IMR-90 (cell line): ENCODE measurements around the gene ANKRD44. TPM values are rescaled to one million over a fixed set of nuclear protein-coding genes. Genes with fewer than 3 reads are reported as not detected.

ENCODE experiments used
- ATAC-seq: fragments of 200-7000 bp; cut with Tn5 transposase; 2 replicates; pipeline ENCODE4 v1.9.1; 2020; ENCODE audit warnings: low read depth, mild to moderate bottlenecking, moderate library complexity
- BruUV-seq: library from RNA; stranded (reverse); fragments of 400-500 nt; replicated peaks from 2 replicates; lab custom pipeline; 2021; lab: Mats Ljungman, UMichigan
- CTCF ChIA-PET: fragments of 300-600 bp; formaldehyde crosslinking; extraction: SDS; loops from one replicate; lab custom pipeline; 2021; ENCODE audit warnings: antibody characterized with exemption; lab: Yijun Ruan, JAX
- POLR2A ChIA-PET: fragments of 300-600 bp; sonication (Branson Sonifier 250); formaldehyde crosslinking; loops from one replicate; lab custom pipeline; 2022; ENCODE audit warnings: antibody characterized with exemption; ENCODE audit not compliant: unreplicated experiment; lab: Charles Lee
- DNase-seq: peaks from one replicate; pipeline ENCODE4 v3.0.0; 2013
- H2AFZ ChIP-seq: replicated peaks from 2 replicates; pipeline ENCODE3; 2013; ENCODE audit warnings: low read length, mild to moderate bottlenecking; ENCODE audit not compliant: poor library complexity
- H2AK5ac ChIP-seq: 2 replicates; pipeline ENCODE4 v1.6.1; 2013; ENCODE audit warnings: low read depth, low read length, inconsistent platforms
- H2AK9ac ChIP-seq: replicated peaks from 2 replicates; pipeline ENCODE3; 2013; ENCODE audit warnings: mild to moderate bottlenecking, low read depth, low read length, moderate library complexity; ENCODE audit not compliant: poor library complexity
- H2BK120ac ChIP-seq: 2 replicates; pipeline ENCODE4 v1.6.1; 2013; ENCODE audit warnings: low read depth, low read length, inconsistent platforms
- H2BK15ac ChIP-seq: 3 replicates; pipeline ENCODE4 v1.6.1; 2013; ENCODE audit warnings: low read depth, low read length, inconsistent platforms
- H2BK20ac ChIP-seq: 2 replicates; pipeline ENCODE4 v1.6.1; 2013; ENCODE audit warnings: low read depth, mild to moderate bottlenecking, inconsistent platforms, low read length, moderate library complexity
- H2BK5ac ChIP-seq: 2 replicates; pipeline ENCODE4 v1.6.1; 2013; ENCODE audit warnings: mild to moderate bottlenecking, low read depth, low read length, inconsistent platforms; ENCODE audit not compliant: poor library complexity, severe bottlenecking
- H3K14ac ChIP-seq: replicated peaks from 2 replicates; pipeline ENCODE4 v1.6.1; 2013; ENCODE audit warnings: low read depth, low read length, inconsistent platforms
- H3K18ac ChIP-seq: 2 replicates; pipeline ENCODE4 v1.6.1; 2013; ENCODE audit warnings: low read depth, low read length, control low read depth
- H3K23ac ChIP-seq: 2 replicates; pipeline ENCODE4 v1.6.1; 2013; ENCODE audit warnings: low read depth, low read length, inconsistent platforms
- H3K27ac ChIP-seq: 2 replicates; pipeline ENCODE4 v1.5.1; 2013; ENCODE audit warnings: mild to moderate bottlenecking, control low read depth, low read length; ENCODE audit not compliant: insufficient read depth
- H3K27me3 ChIP-seq: 2 replicates; pipeline ENCODE4 v1.6.1; 2013; ENCODE audit warnings: low read length; ENCODE audit not compliant: control insufficient read depth, insufficient read depth
- H3K36me3 ChIP-seq: 2 replicates; pipeline ENCODE4 v1.6.1; 2013; ENCODE audit warnings: low read length, mixed read lengths; ENCODE audit not compliant: control insufficient read depth, insufficient read depth
- H3K4ac ChIP-seq: 2 replicates; pipeline ENCODE4 v1.6.1; 2013; ENCODE audit warnings: low read depth, low read length, inconsistent platforms
- H3K4me1 ChIP-seq: 2 replicates; pipeline ENCODE4 v1.6.1; 2013; ENCODE audit warnings: low read length, mixed read lengths; ENCODE audit not compliant: control insufficient read depth, insufficient read depth
- H3K4me2 ChIP-seq: 2 replicates; pipeline ENCODE4 v1.6.1; 2013; ENCODE audit warnings: low read depth, mild to moderate bottlenecking, control low read depth, low read length, moderate library complexity
- H3K4me3 ChIP-seq: 2 replicates; pipeline ENCODE4 v1.5.1; 2013; ENCODE audit warnings: low read depth, mild to moderate bottlenecking, control low read depth, low read length, moderate library complexity; ENCODE audit not compliant: insufficient read depth
- H3K56ac ChIP-seq: 2 replicates; pipeline ENCODE4 v1.6.1; 2013; ENCODE audit warnings: low read length, inconsistent platforms; ENCODE audit not compliant: insufficient read depth; ENCODE audit errors: extremely low read depth
- H3K79me1 ChIP-seq, 2 experiments: 2 replicates each; pipeline ENCODE4 v1.6.1; 2013; ENCODE audit warnings: low read length in 2 of 2, inconsistent platforms in 1 of 2, low read depth in 1 of 2
- H3K9ac ChIP-seq: 2 replicates; pipeline ENCODE4 v1.6.1; 2013; ENCODE audit warnings: low read depth, low read length, control low read depth
- H3K9me1 ChIP-seq: 2 replicates; pipeline ENCODE4 v1.6.1; 2013; ENCODE audit warnings: low read length, inconsistent platforms; ENCODE audit not compliant: insufficient read depth
- H3K9me3 ChIP-seq: 2 replicates; pipeline ENCODE4 v1.6.1; 2013; ENCODE audit warnings: low read length; ENCODE audit not compliant: control insufficient read depth, insufficient read depth
- H4K20me1 ChIP-seq: 2 replicates; pipeline ENCODE4 v1.6.1; 2013; ENCODE audit warnings: low read length, inconsistent platforms; ENCODE audit not compliant: insufficient read depth
- H4K5ac ChIP-seq: 2 replicates; pipeline ENCODE4 v1.6.1; 2013; ENCODE audit warnings: mild to moderate bottlenecking, low read depth, low read length, control low read depth
- H4K8ac ChIP-seq, 2 experiments: 2 replicates each; pipeline ENCODE4 v1.6.1; 2013; ENCODE audit warnings: low read depth in 2 of 2, low read length in 2 of 2, control low read depth in 1 of 2, inconsistent platforms in 1 of 2
- H4K91ac ChIP-seq: 2 replicates; pipeline ENCODE4 v1.6.1; 2013; ENCODE audit warnings: low read depth, low read length, inconsistent platforms; ENCODE audit not compliant: insufficient read depth
- NFE2L2 ChIP-seq: fragments of 150-350 bp; IDR thresholded peaks from 2 replicates; pipeline ENCODE4 v1.6.1; 2016; ENCODE audit warnings: low read depth, mild to moderate bottlenecking, low read length
- RFX5 ChIP-seq: IDR thresholded peaks from 2 replicates; pipeline ENCODE4 v1.8.0; 2012; ENCODE audit warnings: low read depth, mild to moderate bottlenecking, low read length, moderate library complexity
- WGBS, 2 experiments: methylation state at CpG; one replicate each; pipeline versions ENCODE4 v1.1.5 to v1.1.7; 2013; ENCODE audit warnings: missing lambda C conversion rate in 2 of 2; ENCODE audit not compliant: insufficient read length in 1 of 2; ENCODE audit errors: extremely low coverage in 2 of 2; 5-methylcytosine and 5-hydroxymethylcytosine counted together
- dilution Hi-C: fragments of 300-500 bp; cut with HindIII; formaldehyde crosslinking; loops from one replicate; pipeline ENCODE4 v1.14.3; 2018; ENCODE audit warnings: low sequenced_read_pairs; ENCODE audit not compliant: unreplicated experiment
- in situ Hi-C: fragments of 300-500 bp; cut with MboI; formaldehyde crosslinking; loops from 3 replicates; pipeline ENCODE4 v1.14.3; 2019; ENCODE audit warnings: low sequenced_read_pairs, inconsistent platforms, mixed read lengths
- intact Hi-C: fragments of 100-400 bp; cut with micrococcal nuclease; formaldehyde crosslinking; loops from 2 replicates; pipeline ENCODE4 v1.10.0; 2022
- polyA plus RNA-seq, 3 experiments: library from polyadenylated mRNA; depleted of rRNA; stranded (reverse); fragments of >200 nt; gene quantifications; 2 replicates each; pipeline ENCODE4 v1.2.3, GENCODE V29; 2012; ENCODE audit warnings: low replicate concordance in 1 of 3
- total RNA-seq: library from RNA; depleted of rRNA; stranded (reverse); fragments of >200 nt; gene quantifications from 2 replicates; pipeline ENCODE4 v1.2.3, GENCODE V29; 2012
- TF ChIP-seq, protein P1 (sequence below): fragments of 150-350 bp; IDR thresholded peaks from 2 replicates; pipeline ENCODE4 v1.6.1; 2016; ENCODE audit warnings: low read depth, mild to moderate bottlenecking, low read length, moderate library complexity, borderline replicate concordance

ANKRD44 gene
- total and polyA plus RNA-seq, 2 of the 4 experiments (the other 2 are of a cell fraction) = 5.2 to 15.6 TPM

DNA sequence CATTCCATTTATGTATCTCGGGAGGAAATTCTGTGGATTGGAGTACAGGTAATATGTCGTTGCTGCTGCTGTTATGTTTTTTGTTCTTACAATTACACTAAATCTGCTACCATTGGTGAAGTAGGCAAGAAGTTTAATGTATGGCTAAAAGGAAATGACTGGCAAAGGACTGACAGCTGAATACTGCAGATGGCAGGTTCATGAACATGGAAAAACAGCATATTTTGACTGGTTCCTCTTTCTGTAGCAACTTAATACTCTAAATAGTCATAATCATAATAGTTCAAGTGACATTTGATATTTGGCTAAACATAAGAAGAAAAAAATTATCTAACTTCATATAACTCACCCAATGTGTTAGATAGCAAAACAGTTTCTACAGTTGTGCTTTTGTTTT lies 299.6 kb downstream of the ANKRD44 start:
- POLR2A ChIA-PET = no interaction called here
- H3K23ac ChIP-seq = no peak overlapping the region
- no peak overlapping the region for H2AFZ ChIP-seq
- dilution Hi-C loops = no loop called here
- no peaks in the 10 kb centered on the region for H4K20me1 ChIP-seq
- no peak overlapping the region for H4K5ac ChIP-seq
- H2BK5ac ChIP-seq = no peak overlapping the region
- no peaks in the 10 kb centered on the region for H3K9me3 ChIP-seq
- H3K4me3 ChIP-seq = no peak overlapping the region
- no peak overlapping the region for H2AK9ac ChIP-seq
- DNase-seq = no peak
- CTCF ChIA-PET = interaction anchor here (0.6 to 1.4 kb wide), 3 partner anchors 22 to 376 kb away, joined by 3 read pairs; no protein-coding TSS in a partner anchor
- H3K27ac ChIP-seq = no peak overlapping the region
- H3K9me1 ChIP-seq = no peaks in the 10 kb centered on the region
- no peak overlapping the region for H2BK120ac ChIP-seq
- H3K4me2 ChIP-seq = no peak overlapping the region
- intact Hi-C loops = loop anchor here (5.0 to 10.0 kb wide), 2 partner anchors 96 to 304 kb away; partner anchors contain the start of gene ANKRD44
- TF ChIP-seq NFE2L2 = no peak
- TF ChIP-seq, protein P1, sequence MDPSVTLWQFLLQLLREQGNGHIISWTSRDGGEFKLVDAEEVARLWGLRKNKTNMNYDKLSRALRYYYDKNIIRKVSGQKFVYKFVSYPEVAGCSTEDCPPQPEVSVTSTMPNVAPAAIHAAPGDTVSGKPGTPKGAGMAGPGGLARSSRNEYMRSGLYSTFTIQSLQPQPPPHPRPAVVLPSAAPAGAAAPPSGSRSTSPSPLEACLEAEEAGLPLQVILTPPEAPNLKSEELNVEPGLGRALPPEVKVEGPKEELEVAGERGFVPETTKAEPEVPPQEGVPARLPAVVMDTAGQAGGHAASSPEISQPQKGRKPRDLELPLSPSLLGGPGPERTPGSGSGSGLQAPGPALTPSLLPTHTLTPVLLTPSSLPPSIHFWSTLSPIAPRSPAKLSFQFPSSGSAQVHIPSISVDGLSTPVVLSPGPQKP = no peak
- TF ChIP-seq RFX5 = no peak
- no peak overlapping the region for H3K56ac ChIP-seq
- no peak overlapping the region for H2BK20ac ChIP-seq
- H2AK5ac ChIP-seq = no peak overlapping the region
- in situ Hi-C loops = no loop called here
- H3K4ac ChIP-seq = no peak overlapping the region
- H3K4me1 ChIP-seq = no peaks in the 10 kb centered on the region
- H4K8ac ChIP-seq = no peak overlapping the region
- no peak overlapping the region for H2BK15ac ChIP-seq
- no peak overlapping the region for H3K14ac ChIP-seq
- no peak overlapping the region for H3K9ac ChIP-seq
- H3K18ac ChIP-seq = no peak overlapping the region
- H3K27me3 ChIP-seq = no peaks in the 10 kb centered on the region
- no CpG with 5 or more reads among the region's 2 CpGs for WGBS, 2 experiments
- H4K91ac ChIP-seq = no peak overlapping the region
- no TSS peak for BruUV-seq
- ATAC-seq = no peak
- no peaks in the 10 kb centered on the region for H3K79me1 ChIP-seq
- H3K36me3 ChIP-seq = no peaks in the 10 kb centered on the region
